ENCODE results near the gene SELENOK.

- TF ChIP-seq EZH2phosphoT487 (IDR thresholded peaks at IDR 0.05; ENCODE audit: low read length) (no peak), CTCF (IDR thresholded peaks at IDR 0.05; ENCODE audit: low read length) (no peak)
Measured at GRCh38 chr3:53841296-53841695, 50.4 kb downstream of the SELENOK start.

Measured in MM.1S (cell line).